H1 (cell line): ENCODE results near the gene GSTM3. TPM values are rescaled to one million over a fixed set of nuclear protein-coding genes. Genes with fewer than 3 reads are reported as not detected.

Experiments used
- CTCF ChIA-PET: fragments of 300-600 bp; sonication (Branson Sonifier 250); formaldehyde crosslinking; loops from one replicate; lab custom pipeline; 2021; ENCODE audit not compliant: partially characterized antibody; lab: Charles Lee
- POLR2A ChIA-PET: fragments of 300-600 bp; sonication (Branson Sonifier 250); formaldehyde crosslinking; loops from one replicate; lab custom pipeline; 2021; ENCODE audit warnings: inconsistent platforms; ENCODE audit not compliant: partially characterized antibody; lab: Charles Lee
- DNase-seq, 2 experiments: peaks; one replicate each; pipeline versions ENCODE4 v3.0.0 to v3.0.0-alpha.2; 2010 to 2022; ENCODE audit warnings: low spot score in 2 of 2, low read depth in 1 of 2, mixed read lengths in 1 of 2
- FAIRE-seq: peaks from 2 replicates; lab custom pipeline; 2011; peaks lifted over from hg19 to GRCh38; lab: Jason Lieb, UNC
- H2AFZ ChIP-seq: 2 replicates; pipeline ENCODE4 v1.8.1; 2012; ENCODE audit warnings: low read length, inconsistent platforms
- H2AK5ac ChIP-seq: 2 replicates; pipeline ENCODE4 v1.6.1; 2013; ENCODE audit warnings: low read depth, low read length
- H2BK120ac ChIP-seq: replicated peaks from 2 replicates; pipeline ENCODE3; 2013; ENCODE audit warnings: low read depth, low read length, inconsistent platforms
- H2BK12ac ChIP-seq: 2 replicates; pipeline ENCODE4 v1.6.1; 2013; ENCODE audit warnings: low read depth, low read length
- H2BK15ac ChIP-seq: 2 replicates; pipeline ENCODE4 v1.6.1; 2013; ENCODE audit warnings: low read length
- H2BK20ac ChIP-seq: 2 replicates; pipeline ENCODE4 v1.6.1; 2013; ENCODE audit warnings: low read length
- H2BK5ac ChIP-seq: 2 replicates; pipeline ENCODE4 v1.6.1; 2013; ENCODE audit warnings: low read depth, low read length
- H3K14ac ChIP-seq: 2 replicates; pipeline ENCODE4 v1.6.1; 2013; ENCODE audit warnings: inconsistent platforms; ENCODE audit not compliant: insufficient read length
- H3K18ac ChIP-seq: 2 replicates; pipeline ENCODE4 v1.6.1; 2013; ENCODE audit warnings: low read length; ENCODE audit errors: extremely low read depth
- H3K23ac ChIP-seq: 2 replicates; pipeline ENCODE4 v1.6.1; 2013; ENCODE audit warnings: inconsistent platforms; ENCODE audit not compliant: insufficient read length
- H3K23me2 ChIP-seq: 2 replicates; pipeline ENCODE4 v1.6.1; 2013; ENCODE audit warnings: low read depth, low read length
- H3K27ac ChIP-seq: 2 replicates; pipeline ENCODE4 v1.6.1; 2011; ENCODE audit warnings: low read depth, low read length, inconsistent platforms
- H3K27me3 ChIP-seq, 4 experiments: replicated peaks in 1 of 4; 1 replicate in 1 of 4; 2 replicates in 3 of 4; pipeline versions ENCODE4 v1.6.1 to v1.8.1; 2011 to 2013; ENCODE audit warnings: low read length in 3 of 4, mild to moderate bottlenecking in 3 of 4, inconsistent platforms in 2 of 4, mixed read lengths in 2 of 4, moderate library complexity in 1 of 4; ENCODE audit not compliant: control insufficient read depth in 3 of 4, insufficient read depth in 3 of 4; ENCODE audit errors: extremely low read depth in 1 of 4
- H3K36me3 ChIP-seq, 4 experiments: 2 replicates each; pipeline versions ENCODE4 v1.6.1 to v1.8.1; 2011 to 2013; ENCODE audit warnings: mild to moderate bottlenecking in 4 of 4, low read length in 3 of 4, moderate library complexity in 2 of 4, control low read depth in 1 of 4, inconsistent platforms in 1 of 4; ENCODE audit not compliant: insufficient read depth in 4 of 4, control insufficient read depth in 2 of 4
- H3K4ac ChIP-seq: replicated peaks from 2 replicates; pipeline ENCODE3; 2013; ENCODE audit warnings: low read length, low read depth, mixed read lengths, inconsistent platforms; ENCODE audit not compliant: insufficient read length
- H3K4me1 ChIP-seq, 4 experiments: replicated peaks in 1 of 4; 1 replicate in 1 of 4; 2 replicates in 3 of 4; pipeline versions ENCODE4 v1.6.1 to v1.8.1; 2011 to 2013; ENCODE audit warnings: low read length in 3 of 4, inconsistent platforms in 2 of 4, mixed read lengths in 1 of 4; ENCODE audit not compliant: insufficient read depth in 4 of 4, control insufficient read depth in 3 of 4
- H3K4me2 ChIP-seq, 2 experiments: 2 replicates each; pipeline versions ENCODE4 v1.6.1 to v1.8.1; 2011 to 2013; ENCODE audit warnings: low read depth in 2 of 2, low read length in 2 of 2, control low read depth in 1 of 2, inconsistent platforms in 1 of 2, mild to moderate bottlenecking in 1 of 2; ENCODE audit not compliant: insufficient read depth in 1 of 2
- H3K4me3 ChIP-seq, 4 experiments: fragments of 200-600, 300-600 bp in 1 of 4; sonication (generic), shearing (Covaris generic), sonication (Bioruptor Twin) in 1 of 4; 2 replicates each; pipeline versions ENCODE4 v1.5.1 to v1.8.1; 2011 to 2016; ENCODE audit warnings: low read length in 4 of 4, low read depth in 3 of 4, control low read depth in 2 of 4, inconsistent platforms in 2 of 4, mild to moderate bottlenecking in 2 of 4, mixed read lengths in 1 of 4, moderate library complexity in 1 of 4; ENCODE audit not compliant: insufficient read depth in 2 of 4; ENCODE audit errors: extremely low read depth in 1 of 4
- H3K56ac ChIP-seq: replicated peaks from 2 replicates; pipeline ENCODE3; 2013; ENCODE audit warnings: low read depth, mild to moderate bottlenecking, mixed read lengths, low read length, inconsistent platforms; ENCODE audit not compliant: insufficient read length
- H3K79me1 ChIP-seq: 2 replicates; pipeline ENCODE4 v1.6.1; 2013; ENCODE audit warnings: low read depth, low read length, control low read depth
- H3K79me2 ChIP-seq, 2 experiments: 2 replicates each; pipeline versions ENCODE4 v1.6.1 to v1.8.1; 2012 to 2013; ENCODE audit warnings: low read length in 2 of 2, mild to moderate bottlenecking in 2 of 2, inconsistent platforms in 1 of 2; ENCODE audit not compliant: insufficient read depth in 2 of 2, control insufficient read depth in 1 of 2
- H3K9ac ChIP-seq, 4 experiments: replicated peaks in 1 of 4; 1 replicate in 1 of 4; 2 replicates in 3 of 4; pipeline versions ENCODE4 v1.6.1 to v1.8.1; 2011 to 2013; ENCODE audit warnings: low read depth in 3 of 4, low read length in 3 of 4, control low read depth in 2 of 4, mild to moderate bottlenecking in 2 of 4, moderate library complexity in 2 of 4, inconsistent platforms in 1 of 4; ENCODE audit errors: extremely low read depth in 1 of 4
- H3K9me3 ChIP-seq, 2 experiments: 2 replicates each; pipeline versions ENCODE4 v1.6.1 to v1.8.1; 2012 to 2013; ENCODE audit warnings: mild to moderate bottlenecking in 2 of 2, moderate library complexity in 2 of 2, control low read depth in 1 of 2, inconsistent platforms in 1 of 2, low read depth in 1 of 2, low read length in 1 of 2, mixed read lengths in 1 of 2; ENCODE audit not compliant: insufficient read depth in 2 of 2
- H4K20me1 ChIP-seq, 2 experiments: replicated peaks in 1 of 2; 2 replicates each; pipeline versions ENCODE3 to v1.8.1; 2011 to 2013; ENCODE audit warnings: inconsistent platforms in 2 of 2, low read length in 2 of 2, mild to moderate bottlenecking in 1 of 2; ENCODE audit not compliant: insufficient read depth in 2 of 2, control insufficient read depth in 1 of 2
- H4K5ac ChIP-seq: 2 replicates; pipeline ENCODE4 v1.6.1; 2013; ENCODE audit warnings: low read length, low read depth, mixed read lengths, inconsistent platforms; ENCODE audit not compliant: insufficient read length
- H4K8ac ChIP-seq: 2 replicates; pipeline ENCODE4 v1.8.0; 2013; ENCODE audit warnings: mild to moderate bottlenecking, moderate library complexity, low read length, inconsistent platforms; ENCODE audit not compliant: insufficient read depth; ENCODE audit errors: extremely low read depth
- H4K91ac ChIP-seq: replicated peaks from 2 replicates; pipeline ENCODE3; 2013; ENCODE audit warnings: low read length, mixed read lengths, inconsistent platforms; ENCODE audit not compliant: insufficient read length
- BCL11A ChIP-seq, 2 experiments: IDR thresholded peaks; one replicate each; pipeline ENCODE4 v1.6.1; 2011; ENCODE audit warnings: low read depth in 2 of 2, low read length in 2 of 2, mild to moderate bottlenecking in 2 of 2
- CBX8 ChIP-seq: fragments of 300-800, 300-1000 bp; sonication (generic); IDR thresholded peaks from 2 replicates; pipeline ENCODE4 v1.7.1; 2016; ENCODE audit warnings: low read depth, low read length, borderline replicate concordance
- FOSL1 ChIP-seq: IDR thresholded peaks from 2 replicates; pipeline ENCODE4 v1.6.1; 2011; ENCODE audit warnings: mild to moderate bottlenecking, low read depth, low read length, moderate library complexity; ENCODE audit not compliant: insufficient read depth
- SP2 ChIP-seq: IDR thresholded peaks from 2 replicates; pipeline ENCODE4 v1.6.1; 2012; ENCODE audit warnings: mild to moderate bottlenecking, low read length, inconsistent platforms
- WGBS, 2 experiments: shearing (Covaris generic) in 1 of 2; methylation state at CpG; one replicate each; pipeline versions ENCODE4 v1.1.6 to v1.1.7; 2013 to 2015; ENCODE audit warnings: low lambda C conversion rate in 2 of 2, mixed read lengths in 2 of 2, inconsistent platforms in 1 of 2, low coverage in 1 of 2, missing lambda C conversion rate in 1 of 2; ENCODE audit not compliant: insufficient replicate concordance in 2 of 2, insufficient coverage in 1 of 2, insufficient read length in 1 of 2; ENCODE audit errors: extremely low coverage in 1 of 2, missing lambda C conversion rate in 1 of 2; 5-methylcytosine and 5-hydroxymethylcytosine counted together
- polyA plus RNA-seq, 7 experiments: library from polyadenylated mRNA; depleted of rRNA in 3 of 7; stranded (reverse) in 5 of 7; unstranded in 2 of 7; fragments of >200 nt in 5 of 7; fragments of 200-250 nt in 2 of 7; gene quantifications; 1 replicate in 5 of 7; 2 replicates in 1 of 7; 4 replicates in 1 of 7; pipeline versions ENCODE4 v1.2.1 to v1.2.3, GENCODE V29; 2011 to 2013; ENCODE audit warnings: missing spikeins in 2 of 7, mixed read lengths in 2 of 7
- total RNA-seq: library from RNA; stranded (reverse); fragmentation: NEBNext Ultra II Directional; extraction: Animal tissue kit (Norgen Biotek cat#: 25700); gene quantifications from 2 replicates; pipeline ENCODE4 v1.2.1, GENCODE V29; 2021

Gene GSTM3
- total and polyA plus RNA-seq, 2 of the 8 experiments (the other 6 are each of a cell fraction or from before 2014, with no cell fraction given), result 2.2 to 5.1 TPM

GRCh38 chr1:109716121-109716520 lies 24.7 kb downstream of the GSTM3 start:
- Histone ChIP-seq H2BK20ac (no peak overlapping the region), H3K18ac (no peak overlapping the region), H3K36me3 (no peaks in the 10 kb centered on the region), H3K79me2 (no peaks in the 10 kb centered on the region), H2AK5ac (no peak overlapping the region), H3K4me1 (no peaks in the 10 kb centered on the region; a peak in 1 of 7 replicates), H4K91ac (no peak overlapping the region), H3K79me1 (no peaks in the 10 kb centered on the region), H4K20me1 (no peaks in the 10 kb centered on the region), H4K5ac (no peak overlapping the region), H3K23me2 (no peaks in the 10 kb centered on the region), H2AFZ (no peak overlapping the region), H2BK120ac (no peak overlapping the region), H3K9ac (no peak overlapping the region), H3K23ac (no peak overlapping the region), H3K27ac (no peak overlapping the region), H3K27me3 (peaks cover 0 to 3% (median 0%) of the 10 kb centered on the region in 4 experiments; a peak in 1 of 7 replicates), H3K4ac (no peak overlapping the region), H2BK12ac (no peak overlapping the region), H3K14ac (no peak overlapping the region), H3K4me3 (no peak overlapping the region), H2BK5ac (no peak overlapping the region), H3K56ac (no peak overlapping the region), H3K4me2 (no peak overlapping the region), H2BK15ac (no peak overlapping the region), H3K9me3 (no peaks in the 10 kb centered on the region), H4K8ac (no peak overlapping the region)
- TF ChIP-seq FOSL1, result no peak
- TF ChIP-seq CBX8, result no peak
- TF ChIP-seq SP2, result no peak
- TF ChIP-seq BCL11A (IDR thresholded peaks at IDR 0.05; ENCODE audit: low read depth in 2 of 2, low read length in 2 of 2), result no peak
- CTCF ChIA-PET, result interaction anchor here (0.6 to 7.4 kb wide), 4 partner anchors 33 to 170 kb away, joined by 3 to 51 read pairs (median 5); no protein-coding TSS in a partner anchor
- 91% methylated on average over 1 of the region's 3 CpGs; no CpG with 5 or more reads in 1 of the 2 experiments for WGBS, 2 experiments
- POLR2A ChIA-PET, result no interaction called here
- DNase-seq (no peak), FAIRE-seq (no peak)
